ENCODE data around the gene SYT7.

SYT7 gene

GRCh38 chr11:61598886-61599868 is 18.3 kb upstream of the SYT7 start:
- ChIA-PET POLR2A (no interaction called here), CTCF (interaction anchor here (0.7 to 1.4 kb wide), 2 partner anchors 122 to 134 kb away, joined by 3 read pairs; no protein-coding TSS in a partner anchor)
- Histone ChIP-seq H3K4me3 (ENCODE audit: low read depth, low read length) (no peak overlapping the region), H3K4me1 (ENCODE audit: control insufficient read depth, insufficient read depth, low read length) (no peaks in the 10 kb centered on the region), H3K27ac (ENCODE audit: extremely low read depth, low read depth, low read length) (no peak overlapping the region), H3K36me3 (ENCODE audit: control insufficient read depth in 2 of 2, insufficient read depth in 1 of 2, low read length in 2 of 2) (no peaks in the 10 kb centered on the region), H3K9me3 (ENCODE audit: control insufficient read depth, insufficient read depth, low read depth, low read length) (no peaks in the 10 kb centered on the region)
- TF ChIP-seq ZNF37A (tag by site-specific recombination; IDR thresholded peaks at IDR 0.05) (no peak), ZNF266 (tag by site-specific recombination; IDR thresholded peaks at IDR 0.05; ENCODE audit: low read depth) (no peak), REPIN1 (tag by site-specific recombination; IDR thresholded peaks at IDR 0.05; ENCODE audit: low read depth) (no peak), ZBTB8A (tag by site-specific recombination; IDR thresholded peaks at IDR 0.05) (no peak), HIC1 (tag by site-specific recombination; IDR thresholded peaks at IDR 0.05) (0 out of 2 replicates have a peak, but pooled peaks have one; percentile 22), ZFHX2 (tag by site-specific recombination; conservative IDR thresholded peaks at IDR 0.05) (no peak), ZNF670 (tag by site-specific recombination; IDR thresholded peaks at IDR 0.05; ENCODE audit: low read depth) (no peak)

- no peaks in the 10 kb centered on the region for H3K36me3 ChIP-seq (ENCODE audit: control insufficient read depth in 2 of 2, insufficient read depth in 1 of 2, low read length in 2 of 2)
- no peak overlapping the region for H3K4me3 ChIP-seq (ENCODE audit: low read depth, low read length)
- no peaks in the 10 kb centered on the region for H3K4me1 ChIP-seq (ENCODE audit: control insufficient read depth, insufficient read depth, low read length)
- no peaks in the 10 kb centered on the region for H3K9me3 ChIP-seq (ENCODE audit: control insufficient read depth, insufficient read depth, low read depth, low read length)
- ChIA-PET CTCF (interaction anchor here (0.7 to 1.4 kb wide), 2 partner anchors 121 to 135 kb away, joined by 3 read pairs; no protein-coding TSS in a partner anchor), POLR2A (no interaction called here)
- H3K27ac ChIP-seq (ENCODE audit: extremely low read depth, low read depth, low read length) = no peak overlapping the region
- no peak for TF ChIP-seq ZNF24 (tag by site-specific recombination; IDR thresholded peaks at IDR 0.05)
- no peak for TF ChIP-seq ZNF138 (tag by site-specific recombination; IDR thresholded peaks at IDR 0.05; ENCODE audit: borderline replicate concordance)
- no peak for TF ChIP-seq ZNF639 (tag by site-specific recombination; IDR thresholded peaks at IDR 0.05)
- no peak for TF ChIP-seq OSR2 (tag by site-specific recombination; IDR thresholded peaks at IDR 0.05)
- no peak for TF ChIP-seq ZNF19 (tag by site-specific recombination; IDR thresholded peaks at IDR 0.05; ENCODE audit: low read depth)
- TF ChIP-seq ZNF518A (tag by site-specific recombination; conservative IDR thresholded peaks at IDR 0.05; ENCODE audit: low read depth) = no peak
- no peak for TF ChIP-seq ZNF23 (tag by site-specific recombination; IDR thresholded peaks at IDR 0.05; ENCODE audit: borderline replicate concordance)
- no peak for TF ChIP-seq ZNF658 (tag by site-specific recombination; IDR thresholded peaks at IDR 0.05)
- TF ChIP-seq ZNF48 (tag by site-specific recombination; IDR thresholded peaks at IDR 0.05) = no peak
- no peak for TF ChIP-seq ZNF645 (tag by site-specific recombination; IDR thresholded peaks at IDR 0.05)
- no peak for TF ChIP-seq ZNF830 (tag by site-specific recombination; IDR thresholded peaks at IDR 0.05; ENCODE audit: low read depth)
- no peak for TF ChIP-seq ZBTB26 (tag by site-specific recombination; optimal IDR thresholded peaks at IDR 0.05)
- TF ChIP-seq ZNF292 (tag by site-specific recombination; IDR thresholded peaks at IDR 0.05; ENCODE audit: borderline replicate concordance, low read depth) = no peak
These were observed 17.5 kb upstream of the SYT7 start for GRCh38 chr11:61598374-61598773.
